Suprapubic skin (tissue), 4 donors: Measurements from ENCODE around the gene PLOD3.

Source experiments
- EP300 ChIP-seq: sonication (generic); formaldehyde crosslinking; IDR thresholded peaks from one replicate; pipeline ENCODE4 v1.6.1; 2017; ENCODE audit warnings: antibody characterized with exemption
- POLR2A ChIP-seq, 2 donors: fragments of 450-650 bp; IDR thresholded peaks; one replicate each; pipeline ENCODE4 v1.6.1; 2017; ENCODE audit warnings: antibody characterized with exemption in 2 of 2, mild to moderate bottlenecking in 2 of 2, moderate library complexity in 2 of 2
- POLR2AphosphoS5 ChIP-seq, 3 donors: sonication (generic); formaldehyde crosslinking; IDR thresholded peaks; one replicate each; pipeline ENCODE4 v1.6.1; 2017; ENCODE audit warnings: antibody characterized with exemption in 3 of 3
- TF ChIP-seq, protein P1 (sequence below), 2 donors: fragments of 200-600 bp in 1 of 2; fragments of 450-650 bp in 1 of 2; sonication (generic) in 1 of 2; IDR thresholded peaks; one replicate each; pipeline ENCODE4 v1.5.1; 2016 to 2019; ENCODE audit warnings: antibody characterized with exemption in 2 of 2, mild to moderate bottlenecking in 1 of 2, moderate library complexity in 1 of 2

DNA sequence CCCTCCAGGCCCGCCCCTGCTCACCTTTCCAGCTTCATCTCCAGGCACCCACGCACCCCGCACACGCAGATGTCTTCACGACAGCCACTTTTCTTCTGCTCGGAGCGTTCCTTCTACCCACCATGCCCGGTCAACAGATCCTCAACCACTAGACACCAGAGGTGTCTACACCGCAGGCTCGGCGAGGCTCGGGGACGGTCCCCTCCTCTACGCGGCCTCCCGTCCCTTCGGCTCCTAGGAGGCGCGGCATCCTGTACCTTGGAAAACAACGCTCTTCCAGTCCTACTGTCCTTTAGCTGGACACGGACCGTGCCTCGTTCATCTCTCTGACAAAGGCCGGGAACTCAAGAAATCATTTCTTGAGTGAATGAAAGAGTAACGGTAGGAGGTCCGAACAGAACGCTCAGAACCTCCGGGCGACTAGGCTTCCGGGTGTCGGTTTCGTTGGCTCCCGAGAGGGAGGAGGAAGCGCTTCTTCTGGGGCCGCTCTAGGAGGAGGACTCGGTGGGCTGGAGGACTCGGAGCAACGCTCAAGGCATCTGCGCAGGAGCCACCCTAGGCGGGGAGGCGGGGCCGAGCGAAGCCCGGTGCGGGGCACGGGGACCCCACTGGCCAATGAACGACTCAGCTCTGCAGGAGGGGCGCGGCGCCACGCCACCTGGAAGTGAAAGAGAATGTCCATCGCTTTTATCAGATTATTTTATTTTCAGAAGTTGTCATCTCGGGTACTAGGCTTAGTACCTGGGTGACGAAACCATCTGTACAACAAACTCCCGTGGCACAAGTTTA is 34.7 kb upstream of the PLOD3 start:
- TF ChIP-seq, protein P1, sequence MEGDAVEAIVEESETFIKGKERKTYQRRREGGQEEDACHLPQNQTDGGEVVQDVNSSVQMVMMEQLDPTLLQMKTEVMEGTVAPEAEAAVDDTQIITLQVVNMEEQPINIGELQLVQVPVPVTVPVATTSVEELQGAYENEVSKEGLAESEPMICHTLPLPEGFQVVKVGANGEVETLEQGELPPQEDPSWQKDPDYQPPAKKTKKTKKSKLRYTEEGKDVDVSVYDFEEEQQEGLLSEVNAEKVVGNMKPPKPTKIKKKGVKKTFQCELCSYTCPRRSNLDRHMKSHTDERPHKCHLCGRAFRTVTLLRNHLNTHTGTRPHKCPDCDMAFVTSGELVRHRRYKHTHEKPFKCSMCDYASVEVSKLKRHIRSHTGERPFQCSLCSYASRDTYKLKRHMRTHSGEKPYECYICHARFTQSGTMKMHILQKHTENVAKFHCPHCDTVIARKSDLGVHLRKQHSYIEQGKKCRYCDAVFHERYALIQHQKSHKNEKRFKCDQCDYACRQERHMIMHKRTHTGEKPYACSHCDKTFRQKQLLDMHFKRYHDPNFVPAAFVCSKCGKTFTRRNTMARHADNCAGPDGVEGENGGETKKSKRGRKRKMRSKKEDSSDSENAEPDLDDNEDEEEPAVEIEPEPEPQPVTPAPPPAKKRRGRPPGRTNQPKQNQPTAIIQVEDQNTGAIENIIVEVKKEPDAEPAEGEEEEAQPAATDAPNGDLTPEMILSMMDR (IDR thresholded peaks at IDR 0.05) = no peak
- TF ChIP-seq POLR2A (IDR thresholded peaks at IDR 0.05) (peak in 1 of 2 donors; percentile 47), POLR2AphosphoS5 (IDR thresholded peaks at IDR 0.05) (peak in 2 of 3 donors; percentile 62 to 78), EP300 (no peak)
